ENCODE data around the gene SYCE3. TPM values are rescaled to one million over a fixed set of nuclear protein-coding genes. Genes with fewer than 3 reads are reported as not detected.

Gene SYCE3
- total and polyA plus RNA-seq, 9 of the 15 experiments (the other 6 are each of a cell fraction or from before 2014, with no cell fraction given), result 0.56 TPM; not detected in 8

DNA sequence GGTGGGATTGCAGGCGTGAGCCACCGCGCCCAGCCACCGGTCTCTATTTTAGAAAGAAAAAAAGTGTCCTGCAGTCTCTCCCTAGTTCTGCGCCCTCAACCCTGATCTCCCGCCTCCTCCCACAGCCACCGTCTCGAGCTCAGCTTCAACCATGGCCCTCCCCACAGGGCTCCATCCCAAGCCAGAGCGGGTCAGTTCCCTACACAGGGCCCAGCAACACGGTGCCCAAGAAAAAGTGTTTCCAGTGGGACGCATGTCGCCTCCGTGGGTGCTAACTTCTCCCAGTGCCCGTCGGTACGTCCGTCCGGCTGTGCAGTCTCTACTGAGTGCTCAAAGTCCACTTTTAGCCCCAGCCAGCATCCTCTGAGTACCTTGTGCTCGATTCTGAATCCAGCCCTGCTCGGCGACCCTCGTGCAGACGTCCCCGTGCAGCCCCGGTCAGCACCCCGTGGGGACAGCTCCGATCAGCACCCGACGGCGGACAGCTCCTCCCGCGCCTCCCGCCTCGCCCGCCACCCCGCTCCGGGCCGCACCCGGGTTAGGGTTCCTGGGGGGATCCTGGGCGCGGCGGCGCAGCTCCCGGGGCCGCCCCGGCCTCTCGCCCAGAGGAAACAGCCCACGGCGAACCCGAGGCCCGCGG, 37.2 kb upstream of the SYCE3 start (continued):
- peak; percentile 77 for TF ChIP-seq ZBTB33 (CRISPR knock-in tag; IDR thresholded peaks at IDR 0.05)
- TF ChIP-seq GATA2 (CRISPR knock-in tag; IDR thresholded peaks at IDR 0.05), result 0 out of 2 replicates have a peak, but pooled peaks have one; percentile 34
- peak; percentile 80; the same call in 1 of the 2 replicates for TF ChIP-seq ZNF644 (tag; IDR thresholded peaks at IDR 0.05; ENCODE audit: low read depth)
- no peak for TF ChIP-seq NFE2 (IDR thresholded peaks at IDR 0.05; ENCODE audit: low read depth)
- TF ChIP-seq, protein P1, sequence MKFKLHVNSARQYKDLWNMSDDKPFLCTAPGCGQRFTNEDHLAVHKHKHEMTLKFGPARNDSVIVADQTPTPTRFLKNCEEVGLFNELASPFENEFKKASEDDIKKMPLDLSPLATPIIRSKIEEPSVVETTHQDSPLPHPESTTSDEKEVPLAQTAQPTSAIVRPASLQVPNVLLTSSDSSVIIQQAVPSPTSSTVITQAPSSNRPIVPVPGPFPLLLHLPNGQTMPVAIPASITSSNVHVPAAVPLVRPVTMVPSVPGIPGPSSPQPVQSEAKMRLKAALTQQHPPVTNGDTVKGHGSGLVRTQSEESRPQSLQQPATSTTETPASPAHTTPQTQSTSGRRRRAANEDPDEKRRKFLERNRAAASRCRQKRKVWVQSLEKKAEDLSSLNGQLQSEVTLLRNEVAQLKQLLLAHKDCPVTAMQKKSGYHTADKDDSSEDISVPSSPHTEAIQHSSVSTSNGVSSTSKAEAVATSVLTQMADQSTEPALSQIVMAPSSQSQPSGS (CRISPR knock-in tag; IDR thresholded peaks at IDR 0.05), result peak; percentile 64; the same call in 1 of the 2 replicates
- TF ChIP-seq, protein P2, sequence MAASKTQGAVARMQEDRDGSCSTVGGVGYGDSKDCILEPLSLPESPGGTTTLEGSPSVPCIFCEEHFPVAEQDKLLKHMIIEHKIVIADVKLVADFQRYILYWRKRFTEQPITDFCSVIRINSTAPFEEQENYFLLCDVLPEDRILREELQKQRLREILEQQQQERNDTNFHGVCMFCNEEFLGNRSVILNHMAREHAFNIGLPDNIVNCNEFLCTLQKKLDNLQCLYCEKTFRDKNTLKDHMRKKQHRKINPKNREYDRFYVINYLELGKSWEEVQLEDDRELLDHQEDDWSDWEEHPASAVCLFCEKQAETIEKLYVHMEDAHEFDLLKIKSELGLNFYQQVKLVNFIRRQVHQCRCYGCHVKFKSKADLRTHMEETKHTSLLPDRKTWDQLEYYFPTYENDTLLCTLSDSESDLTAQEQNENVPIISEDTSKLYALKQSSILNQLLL (CRISPR knock-in tag; IDR thresholded peaks at IDR 0.05; ENCODE audit: borderline replicate concordance), result no peak
- no peak for TF ChIP-seq RNF2 (IDR thresholded peaks at IDR 0.05)
- TF ChIP-seq XRCC3 (IDR thresholded peaks at IDR 0.05), result no peak
- TF ChIP-seq SIN3A (IDR thresholded peaks at IDR 0.05; ENCODE audit: borderline replicate concordance in 2 of 2, control insufficient read depth in 1 of 2, low read depth in 2 of 2, low read length in 2 of 2), result peak; percentile 97 to 100
- TF ChIP-seq ZNF146 (CRISPR knock-in tag; IDR thresholded peaks at IDR 0.05; ENCODE audit: unreplicated experiment), result peak; percentile 66
- peak; percentile 98 for TF ChIP-seq SAP30 (IDR thresholded peaks at IDR 0.05; ENCODE audit: borderline replicate concordance, insufficient read depth, low read depth, low read length, poor library complexity, severe bottlenecking)
- TF ChIP-seq, protein P3, sequence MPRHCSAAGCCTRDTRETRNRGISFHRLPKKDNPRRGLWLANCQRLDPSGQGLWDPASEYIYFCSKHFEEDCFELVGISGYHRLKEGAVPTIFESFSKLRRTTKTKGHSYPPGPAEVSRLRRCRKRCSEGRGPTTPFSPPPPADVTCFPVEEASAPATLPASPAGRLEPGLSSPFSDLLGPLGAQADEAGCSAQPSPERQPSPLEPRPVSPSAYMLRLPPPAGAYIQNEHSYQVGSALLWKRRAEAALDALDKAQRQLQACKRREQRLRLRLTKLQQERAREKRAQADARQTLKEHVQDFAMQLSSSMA (CRISPR knock-in tag; IDR thresholded peaks at IDR 0.05), result no peak
- TF ChIP-seq ZBTB7A (IDR thresholded peaks at IDR 0.05; ENCODE audit: borderline replicate concordance, control insufficient read depth, low read depth, low read length), result peak; percentile 44; the same call in 1 of the 2 replicates
- TF ChIP-seq CREM (IDR thresholded peaks at IDR 0.05; ENCODE audit: low read depth), result peak; percentile 68; the same call in 1 of the 2 replicates
- TF ChIP-seq CBX8 (IDR thresholded peaks at IDR 0.05; ENCODE audit: borderline replicate concordance, extremely low read depth, low read depth, low read length, poor library complexity, severe bottlenecking), result no peak
- peak; percentile 85 for TF ChIP-seq STAG1 (CRISPR knock-in tag; IDR thresholded peaks at IDR 0.05; ENCODE audit: borderline replicate concordance)
- no peak for TF ChIP-seq KAT8 (IDR thresholded peaks at IDR 0.05; ENCODE audit: low read depth)
- TF ChIP-seq NELFE (IDR thresholded peaks at IDR 0.05; ENCODE audit: insufficient read depth, insufficient read length), result no peak
- no peak for TF ChIP-seq ELF4 (CRISPR knock-in tag; IDR thresholded peaks at IDR 0.05)
- TF ChIP-seq NONO (IDR thresholded peaks at IDR 0.05; ENCODE audit: low read depth in 2 of 2, low read length in 1 of 2), result no peak

Measured in K562 (cell line).